Hepatocyte (in vitro differentiated cells): ENCODE data around the gene AFF2. TPM values are rescaled to one million over a fixed set of nuclear protein-coding genes. Genes with fewer than 3 reads are reported as not detected.

ENCODE experiments used
- DNase-seq: peaks from one replicate; pipeline ENCODE4 v3.0.0-alpha.2; 2016; ENCODE audit warnings: low spot score
- H2AFZ ChIP-seq: fragments of 200-600 bp; sonication (generic); 2 replicates; pipeline ENCODE4 v1.6.0; 2016; ENCODE audit warnings: antibody characterized with exemption, mild to moderate bottlenecking
- H3K27ac ChIP-seq: fragments of 200-600 bp; sonication (generic); 2 replicates; pipeline ENCODE4 v1.5.1; 2016; ENCODE audit warnings: mild to moderate bottlenecking
- H3K27me3 ChIP-seq: fragments of 200-600 bp; sonication (generic); 2 replicates; pipeline ENCODE4 v1.6.1; 2016
- H3K36me3 ChIP-seq: fragments of 200-600 bp; sonication (generic); replicated peaks from 2 replicates; pipeline ENCODE4 v1.5.1; 2016; ENCODE audit warnings: low read depth; ENCODE audit not compliant: insufficient read depth
- H3K4me1 ChIP-seq: fragments of 200-600 bp; sonication (generic); 2 replicates; pipeline ENCODE4 v1.5.1; 2016; ENCODE audit warnings: mild to moderate bottlenecking, moderate library complexity; ENCODE audit not compliant: insufficient read depth
- H3K4me2 ChIP-seq: fragments of 200-600 bp; sonication (generic); 2 replicates; pipeline ENCODE4 v1.6.0; 2016
- H3K4me3 ChIP-seq: fragments of 200-600 bp; sonication (generic); 2 replicates; pipeline ENCODE4 v1.5.1; 2016; ENCODE audit warnings: mild to moderate bottlenecking
- H3K79me2 ChIP-seq: fragments of 200-600 bp; sonication (generic); 2 replicates; pipeline ENCODE4 v1.6.0; 2017; ENCODE audit warnings: mild to moderate bottlenecking
- H3K9me2 ChIP-seq: fragments of 200-600 bp; sonication (generic); replicated peaks from 2 replicates; pipeline ENCODE4 v1.6.0; 2017; ENCODE audit warnings: mild to moderate bottlenecking; ENCODE audit not compliant: insufficient read depth
- H3K9me3 ChIP-seq: fragments of 200-600 bp; sonication (generic); 2 replicates; pipeline ENCODE4 v1.5.1; 2016; ENCODE audit warnings: low read depth, mild to moderate bottlenecking
- H4K20me1 ChIP-seq: fragments of 200-600 bp; sonication (generic); 2 replicates; pipeline ENCODE4 v1.6.0; 2016; ENCODE audit warnings: mild to moderate bottlenecking; ENCODE audit not compliant: insufficient read depth, poor library complexity, severe bottlenecking
- EZH2 ChIP-seq: fragments of 200-600 bp; sonication (generic); IDR thresholded peaks from 2 replicates; pipeline ENCODE4 v1.6.1; 2016; ENCODE audit warnings: antibody characterized with exemption, mild to moderate bottlenecking, borderline replicate concordance
- EZH2phosphoT487 ChIP-seq: fragments of 200-600 bp; sonication (generic); IDR thresholded peaks from one replicate; pipeline ENCODE4 v1.6.1; 2018; ENCODE audit warnings: antibody characterized with exemption, mild to moderate bottlenecking, low read depth, moderate library complexity; ENCODE audit not compliant: unreplicated experiment, severe bottlenecking
- WGBS: methylation state at CpG from one replicate; pipeline ENCODE4 v1.1.6; 2016; ENCODE audit warnings: low lambda C conversion rate; ENCODE audit errors: missing lambda C conversion rate; 5-methylcytosine and 5-hydroxymethylcytosine counted together
- polyA plus RNA-seq: library from polyadenylated mRNA; unstranded; fragments of >200 nt; fragmentation: Nextera tagmentation; extraction: Ambion mirVana; gene quantifications from 2 replicates; pipeline ENCODE4 v1.2.1, GENCODE V29; 2016
- total RNA-seq: library from RNA; depleted of rRNA; stranded (reverse); fragments of >200 nt; gene quantifications from 2 replicates; pipeline ENCODE4 v1.2.3, GENCODE V29; 2014
- TF ChIP-seq, protein P1 (sequence below): fragments of 200-600 bp; sonication (generic); IDR thresholded peaks from 2 replicates; pipeline ENCODE4 v1.5.1; 2016; ENCODE audit warnings: antibody characterized with exemption, mild to moderate bottlenecking; ENCODE audit not compliant: poor library complexity

Gene AFF2
- total and polyA plus RNA-seq, 2 experiments from 2014 or later, result 2.1 to 6.5 TPM

DNA sequence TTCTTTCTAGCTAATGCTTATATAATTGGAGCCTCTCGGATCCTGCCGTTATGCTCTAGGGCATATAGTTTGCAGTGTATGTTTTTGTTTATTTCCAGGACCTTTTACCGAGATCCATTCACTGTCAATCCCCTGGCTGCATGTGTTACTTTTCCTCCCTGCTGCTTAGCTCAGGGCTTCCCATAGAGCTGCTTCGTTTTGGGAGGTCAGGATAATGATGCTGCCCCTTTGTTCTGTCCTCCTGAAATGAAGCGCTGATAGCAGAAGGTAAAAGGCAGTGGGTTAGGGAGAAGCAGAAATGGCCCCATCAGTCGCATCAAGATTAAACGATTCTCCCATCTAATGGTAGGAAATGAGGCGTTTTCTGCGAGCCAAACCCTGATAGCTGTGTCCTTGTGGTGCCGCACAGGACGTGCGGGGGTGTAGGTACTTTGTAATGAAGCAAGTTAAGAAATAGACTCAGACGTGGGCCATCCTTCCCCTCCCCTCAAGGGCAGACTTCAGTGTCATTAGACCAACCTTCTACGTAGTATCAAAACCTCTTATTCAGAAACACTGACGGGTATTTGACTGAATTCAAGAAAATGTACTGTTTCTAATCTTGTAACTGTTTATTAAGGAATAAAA lies 37.3 kb downstream of the AFF2 start:
- no peak for DNase-seq
- TF ChIP-seq EZH2phosphoT487 (no peak), EZH2 (no peak)
- TF ChIP-seq, protein P1, sequence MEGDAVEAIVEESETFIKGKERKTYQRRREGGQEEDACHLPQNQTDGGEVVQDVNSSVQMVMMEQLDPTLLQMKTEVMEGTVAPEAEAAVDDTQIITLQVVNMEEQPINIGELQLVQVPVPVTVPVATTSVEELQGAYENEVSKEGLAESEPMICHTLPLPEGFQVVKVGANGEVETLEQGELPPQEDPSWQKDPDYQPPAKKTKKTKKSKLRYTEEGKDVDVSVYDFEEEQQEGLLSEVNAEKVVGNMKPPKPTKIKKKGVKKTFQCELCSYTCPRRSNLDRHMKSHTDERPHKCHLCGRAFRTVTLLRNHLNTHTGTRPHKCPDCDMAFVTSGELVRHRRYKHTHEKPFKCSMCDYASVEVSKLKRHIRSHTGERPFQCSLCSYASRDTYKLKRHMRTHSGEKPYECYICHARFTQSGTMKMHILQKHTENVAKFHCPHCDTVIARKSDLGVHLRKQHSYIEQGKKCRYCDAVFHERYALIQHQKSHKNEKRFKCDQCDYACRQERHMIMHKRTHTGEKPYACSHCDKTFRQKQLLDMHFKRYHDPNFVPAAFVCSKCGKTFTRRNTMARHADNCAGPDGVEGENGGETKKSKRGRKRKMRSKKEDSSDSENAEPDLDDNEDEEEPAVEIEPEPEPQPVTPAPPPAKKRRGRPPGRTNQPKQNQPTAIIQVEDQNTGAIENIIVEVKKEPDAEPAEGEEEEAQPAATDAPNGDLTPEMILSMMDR, result no peak
- WGBS, result 74% methylated on average over 15 of the region's 15 CpGs
- Histone ChIP-seq H3K4me3 (no peak overlapping the region), H3K27me3 (no peaks in the 10 kb centered on the region), H2AFZ (no peak overlapping the region), H3K79me2 (no peaks in the 10 kb centered on the region), H3K9me2 (no peaks in the 10 kb centered on the region), H3K27ac (no peak overlapping the region), H3K36me3 (no peaks in the 10 kb centered on the region), H4K20me1 (no peaks in the 10 kb centered on the region), H3K4me1 (no peaks in the 10 kb centered on the region), H3K4me2 (no peak overlapping the region), H3K9me3 (no peaks in the 10 kb centered on the region)

DNA sequence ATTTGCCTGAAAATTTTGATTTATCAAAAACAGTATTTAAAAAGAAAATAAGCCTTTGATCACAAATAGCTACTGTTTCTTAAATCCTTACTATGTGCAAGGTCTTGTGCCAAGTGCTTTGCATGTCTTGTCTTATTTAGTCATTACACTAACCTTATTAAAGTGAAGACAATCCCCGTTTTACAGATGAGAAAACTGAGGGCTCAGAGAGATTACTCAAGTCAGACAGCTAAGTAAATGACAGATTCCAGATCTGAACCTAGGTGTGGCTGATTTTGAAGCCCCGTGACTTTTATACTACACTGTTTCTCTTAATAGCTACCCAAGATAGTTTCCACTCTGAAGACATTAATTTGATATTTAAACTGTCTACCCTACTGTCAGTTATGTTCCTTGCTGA lies 38.2 kb downstream of the AFF2 start:
- no peak overlapping the region for H3K4me2 ChIP-seq
- H3K4me1 ChIP-seq, result no peaks in the 10 kb centered on the region
- H3K4me3 ChIP-seq, result no peak overlapping the region
- no peaks in the 10 kb centered on the region for H3K36me3 ChIP-seq
- no peaks in the 10 kb centered on the region for H3K9me2 ChIP-seq
- no peaks in the 10 kb centered on the region for H3K79me2 ChIP-seq
- WGBS, result 50% methylated on average over 2 of the region's 2 CpGs
- H4K20me1 ChIP-seq, result no peaks in the 10 kb centered on the region
- H3K27ac ChIP-seq, result no peak overlapping the region
- no peaks in the 10 kb centered on the region for H3K27me3 ChIP-seq
- no peak for TF ChIP-seq EZH2
- TF ChIP-seq, protein P1, result no peak
- no peak for TF ChIP-seq EZH2phosphoT487
- DNase-seq, result no peak
- H2AFZ ChIP-seq, result no peak overlapping the region
- no peaks in the 10 kb centered on the region for H3K9me3 ChIP-seq

DNA sequence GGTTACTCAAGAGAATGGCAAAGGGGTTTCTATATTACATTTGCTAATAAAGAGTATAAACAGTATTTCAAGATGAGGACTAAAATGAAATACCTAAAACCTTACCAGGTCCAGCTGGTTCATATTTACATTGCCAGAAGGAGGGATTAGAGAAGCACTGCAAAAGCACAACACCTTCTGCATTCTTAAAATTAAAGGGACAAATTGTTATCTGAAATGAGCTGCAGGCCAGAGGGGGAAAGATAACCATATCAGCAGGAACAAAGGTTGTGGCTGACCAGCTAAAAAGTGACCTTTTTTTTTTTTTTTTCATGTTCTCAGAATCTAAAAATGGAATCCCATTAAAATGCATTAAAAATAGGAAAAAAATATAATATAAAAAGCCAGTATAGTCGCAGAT lies 39.7 kb downstream of the AFF2 start:
- Histone ChIP-seq H3K36me3 (no peaks in the 10 kb centered on the region), H4K20me1 (no peaks in the 10 kb centered on the region), H3K9me2 (no peaks in the 10 kb centered on the region), H3K4me2 (no peak overlapping the region), H3K79me2 (no peaks in the 10 kb centered on the region), H3K4me1 (no peaks in the 10 kb centered on the region), H3K27ac (no peak overlapping the region), H3K9me3 (no peaks in the 10 kb centered on the region), H3K27me3 (no peaks in the 10 kb centered on the region), H3K4me3 (no peak overlapping the region), H2AFZ (no peak overlapping the region)
- WGBS, result 38% methylated on average over 1 of the region's 1 CpG
- no peak for DNase-seq
- TF ChIP-seq EZH2phosphoT487, result no peak
- TF ChIP-seq EZH2, result no peak
- TF ChIP-seq, protein P1, result no peak
